ENCODE measurements around the gene SLC22A1.

GRCh38 chr6:160093061-160093460 is 28.6 kb upstream of the SLC22A1 start:
- TF ChIP-seq CTCF (conservative IDR thresholded peaks at IDR 0.05; ENCODE audit: low read depth, low read length), result no peak
- TF ChIP-seq SMC3 (IDR thresholded peaks at IDR 0.05; ENCODE audit: low read depth, low read length), result no peak
- no peak for TF ChIP-seq POLR2A (IDR thresholded peaks at IDR 0.05; ENCODE audit: low read depth, low read length)
- no peak for TF ChIP-seq USF2 (IDR thresholded peaks at IDR 0.05; ENCODE audit: low read depth, low read length)
- TF ChIP-seq ELK1 (IDR thresholded peaks at IDR 0.05; ENCODE audit: borderline replicate concordance, low read depth, low read length), result no peak
- TF ChIP-seq CHD1 (IDR thresholded peaks at IDR 0.05; ENCODE audit: low read depth, low read length), result no peak
- TF ChIP-seq CEBPB (IDR thresholded peaks at IDR 0.05; ENCODE audit: low read depth, low read length), result no peak
- TF ChIP-seq BHLHE40 (IDR thresholded peaks at IDR 0.05; ENCODE audit: low read depth, low read length), result no peak
- no peak for TF ChIP-seq RAD21 (IDR thresholded peaks at IDR 0.05; ENCODE audit: low read length)
- no peak for TF ChIP-seq FOS (IDR thresholded peaks at IDR 0.05; ENCODE audit: low read depth, low read length)
- no peak for TF ChIP-seq MAZ (IDR thresholded peaks at IDR 0.05; ENCODE audit: borderline replicate concordance, low read depth, low read length)
- TF ChIP-seq RCOR1 (IDR thresholded peaks at IDR 0.05; ENCODE audit: insufficient replicate concordance, low read length), result no peak
- TF ChIP-seq RFX5 (IDR thresholded peaks at IDR 0.05; ENCODE audit: low read depth, low read length), result no peak
- no peak for TF ChIP-seq MXI1 (IDR thresholded peaks at IDR 0.05; ENCODE audit: borderline replicate concordance, low read depth, low read length)
